ENCODE data around the gene HMCN1.
A peak's percentile ranks its signal among the peaks of the same experiment; 100 is the strongest.

HMCN1 gene

GRCh38 chr1:186212568-186213224 lies 478.5 kb downstream of the HMCN1 start:
- Mint-ChIP-seq H3K27ac (no peak overlapping the region), H3K36me3 (ENCODE audit: low read depth) (no peaks in the 10 kb centered on the region), H3K27me3 (peaks cover 31% of the 10 kb centered on the region), H3K9me3 (no peaks in the 10 kb centered on the region), H3K4me3 (no peak overlapping the region), H3K4me1 (no peaks in the 10 kb centered on the region)
- DNase-seq (no peak), ATAC-seq (no peak)

DNA sequence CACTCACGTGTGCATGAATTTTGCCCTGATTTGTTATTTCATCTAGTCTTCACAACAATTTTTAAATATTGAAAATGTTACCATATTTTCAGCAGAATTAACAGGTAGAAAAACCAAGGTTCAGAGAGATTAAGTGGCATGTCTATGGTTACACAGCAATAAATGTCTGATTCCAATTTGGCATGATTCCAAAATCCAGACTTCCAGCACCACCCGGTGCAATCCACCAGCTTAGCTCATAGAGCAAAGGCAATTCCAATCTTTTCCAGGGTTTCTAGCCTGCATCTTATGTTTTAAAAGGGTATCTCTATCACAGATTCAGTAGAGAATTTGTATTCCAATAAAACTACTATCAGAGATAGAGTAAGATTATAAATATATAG lies 479.0 kb downstream of the HMCN1 start:
- Mint-ChIP-seq H3K27me3 (peaks cover 31% of the 10 kb centered on the region), H3K27ac (no peak overlapping the region), H3K9me3 (no peaks in the 10 kb centered on the region), H3K36me3 (ENCODE audit: low read depth) (no peaks in the 10 kb centered on the region), H3K4me1 (no peaks in the 10 kb centered on the region), H3K4me3 (no peak overlapping the region)
- no peak for ATAC-seq
- no peak for DNase-seq

DNA sequence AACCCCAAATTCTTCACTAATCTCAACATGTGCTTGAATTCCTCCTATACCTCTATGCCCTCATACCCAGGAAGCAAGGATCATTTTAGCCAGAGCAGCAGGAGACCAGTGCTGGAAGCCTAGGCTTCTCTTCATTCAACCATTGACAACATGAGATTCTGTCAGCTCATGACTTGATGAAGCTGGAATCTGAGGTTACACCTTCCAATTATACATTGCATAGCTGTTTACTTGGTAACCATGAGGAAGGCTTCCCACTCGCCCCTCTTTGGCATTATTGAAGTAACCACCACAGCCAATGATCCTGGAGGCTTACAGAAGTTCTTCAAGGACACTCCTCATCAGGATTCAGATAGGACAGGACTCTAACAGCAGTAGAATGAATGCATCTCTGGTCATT lies 480.6 kb downstream of the HMCN1 start:
- ATAC-seq (no peak), DNase-seq (no peak)
- no peak overlapping the region for H3K4me3 Mint-ChIP-seq
- H3K9me3 Mint-ChIP-seq = no peaks in the 10 kb centered on the region
- no peaks in the 10 kb centered on the region for H3K36me3 Mint-ChIP-seq (ENCODE audit: low read depth)
- H3K27me3 Mint-ChIP-seq = peaks cover 17% of the 10 kb centered on the region
- no peak overlapping the region for H3K27ac Mint-ChIP-seq
- H3K4me1 Mint-ChIP-seq = no peaks in the 10 kb centered on the region

DNA sequence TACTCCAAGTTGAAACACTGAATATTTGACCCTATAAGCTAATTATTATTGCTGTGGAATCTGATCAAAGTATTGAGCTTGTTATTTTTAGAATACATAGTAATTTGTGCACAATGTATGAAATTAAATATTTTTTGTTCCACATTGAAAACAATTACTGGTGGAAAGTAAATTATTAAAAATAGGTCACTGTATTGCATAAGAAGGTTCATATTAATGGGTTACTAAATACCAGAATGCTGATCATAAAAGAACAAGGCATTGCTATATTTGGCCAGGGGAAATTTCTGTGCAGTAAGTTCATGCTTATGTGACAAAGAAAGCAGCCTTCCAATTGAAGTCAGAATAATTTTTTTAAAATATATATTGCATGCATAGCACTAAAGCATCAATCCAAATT lies 481.4 kb downstream of the HMCN1 start:
- DNase-seq (no peak), ATAC-seq (no peak)
- Mint-ChIP-seq H3K27ac (no peak overlapping the region), H3K4me1 (no peaks in the 10 kb centered on the region), H3K27me3 (peaks cover 10% of the 10 kb centered on the region), H3K9me3 (no peaks in the 10 kb centered on the region), H3K4me3 (no peak overlapping the region), H3K36me3 (ENCODE audit: low read depth) (no peaks in the 10 kb centered on the region)

DNA sequence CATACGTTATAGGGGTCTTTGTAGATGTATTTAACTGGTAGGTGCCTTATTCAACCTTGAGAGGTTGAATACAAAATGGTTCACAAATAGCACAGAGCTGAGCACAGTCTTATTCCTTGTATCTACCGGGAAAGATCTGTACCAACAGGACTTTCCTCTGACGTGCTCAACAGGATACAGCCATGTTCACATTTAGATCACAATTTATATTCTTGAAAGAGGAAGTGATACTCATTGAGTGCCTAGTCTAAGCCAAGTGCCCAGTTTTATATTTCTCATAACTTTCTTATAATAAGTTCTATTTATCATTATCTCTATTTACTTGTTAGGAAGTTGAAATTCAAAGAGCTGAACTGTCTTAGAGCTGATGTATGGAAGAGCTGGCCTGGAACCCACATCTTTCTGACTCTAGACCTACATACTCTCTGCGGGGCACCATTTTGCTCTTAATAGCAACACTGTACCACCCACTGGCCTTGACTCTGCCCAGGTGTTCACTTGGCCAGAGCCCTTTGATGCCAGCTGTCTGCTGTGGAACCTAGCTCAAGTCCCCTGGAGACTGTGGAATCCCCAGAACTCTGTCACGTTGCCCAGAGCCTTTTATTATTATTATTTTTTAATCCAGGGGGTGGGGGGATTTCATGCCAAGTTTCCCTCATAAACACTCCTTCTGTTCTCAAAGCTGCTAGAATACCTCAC lies 484.6 kb downstream of the HMCN1 start:
- peaks cover 5% of the 10 kb centered on the region for H3K27me3 Mint-ChIP-seq
- H3K27ac Mint-ChIP-seq = no peak overlapping the region
- H3K36me3 Mint-ChIP-seq (ENCODE audit: low read depth) = no peaks in the 10 kb centered on the region
- no peak overlapping the region for H3K4me3 Mint-ChIP-seq
- ATAC-seq (no peak), DNase-seq (no peak)
- H3K4me1 Mint-ChIP-seq = no peaks in the 10 kb centered on the region
- no peaks in the 10 kb centered on the region for H3K9me3 Mint-ChIP-seq

GRCh38 chr1:186220067-186220466 lies 485.9 kb downstream of the HMCN1 start:
- no peaks in the 10 kb centered on the region for H3K9me3 Mint-ChIP-seq
- H3K4me1 Mint-ChIP-seq = no peaks in the 10 kb centered on the region

GRCh38 chr1:186220911-186221310 lies 486.7 kb downstream of the HMCN1 start:
- DNase-seq = no peak
- Mint-ChIP-seq H3K27ac (no peak overlapping the region), H3K4me1 (no peaks in the 10 kb centered on the region), H3K27me3 (peaks cover 2% of the 10 kb centered on the region), H3K9me3 (no peaks in the 10 kb centered on the region), H3K36me3 (ENCODE audit: low read depth) (no peaks in the 10 kb centered on the region), H3K4me3 (no peak overlapping the region)
- no peak for ATAC-seq

More at GRCh38 chr1:186220067-186220466, 485.9 kb downstream of the HMCN1 start:
- H3K27me3 Mint-ChIP-seq = peaks cover 2% of the 10 kb centered on the region
- no peaks in the 10 kb centered on the region for H3K36me3 Mint-ChIP-seq (ENCODE audit: low read depth)
- H3K27ac Mint-ChIP-seq = no peak overlapping the region
- H3K4me3 Mint-ChIP-seq = no peak overlapping the region
- no peak for DNase-seq
- no peak for ATAC-seq

DNA sequence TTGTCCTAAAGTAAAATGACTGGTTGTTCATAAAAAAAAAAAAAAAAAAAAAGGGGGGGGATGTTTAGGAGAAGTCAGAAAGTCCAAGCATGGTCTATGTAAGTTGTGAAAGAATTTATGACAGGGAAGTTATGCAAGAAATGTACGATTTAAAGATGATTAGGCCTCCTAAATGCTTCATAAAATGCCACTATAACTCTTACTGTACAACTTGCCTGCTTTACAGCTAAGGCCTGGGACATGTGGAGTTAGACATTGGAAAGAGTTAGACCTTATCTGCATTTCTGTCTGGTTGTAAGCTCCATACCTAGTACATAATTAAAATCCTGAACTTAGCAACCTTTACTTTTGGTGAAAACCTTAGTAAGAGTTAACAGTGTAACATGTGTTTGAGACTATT lies 490.9 kb downstream of the HMCN1 start:
- Mint-ChIP-seq H3K9me3 (no peaks in the 10 kb centered on the region), H3K27me3 (peaks cover 2% of the 10 kb centered on the region), H3K4me1 (no peaks in the 10 kb centered on the region), H3K4me3 (no peak overlapping the region), H3K36me3 (ENCODE audit: low read depth) (no peaks in the 10 kb centered on the region), H3K27ac (no peak overlapping the region)
- DNase-seq (no peak), ATAC-seq (no peak)

- H3K27me3 Mint-ChIP-seq = peaks cover 4% of the 10 kb centered on the region
- H3K27ac Mint-ChIP-seq = no peak overlapping the region
- no peaks in the 10 kb centered on the region for H3K9me3 Mint-ChIP-seq
- DNase-seq (no peak), ATAC-seq (no peak)
- H3K36me3 Mint-ChIP-seq (ENCODE audit: low read depth) = no peaks in the 10 kb centered on the region
- H3K4me1 Mint-ChIP-seq = no peaks in the 10 kb centered on the region
- no peak overlapping the region for H3K4me3 Mint-ChIP-seq
These were observed 494.6 kb downstream of the HMCN1 start for GRCh38 chr1:186228749-186229148.

DNA sequence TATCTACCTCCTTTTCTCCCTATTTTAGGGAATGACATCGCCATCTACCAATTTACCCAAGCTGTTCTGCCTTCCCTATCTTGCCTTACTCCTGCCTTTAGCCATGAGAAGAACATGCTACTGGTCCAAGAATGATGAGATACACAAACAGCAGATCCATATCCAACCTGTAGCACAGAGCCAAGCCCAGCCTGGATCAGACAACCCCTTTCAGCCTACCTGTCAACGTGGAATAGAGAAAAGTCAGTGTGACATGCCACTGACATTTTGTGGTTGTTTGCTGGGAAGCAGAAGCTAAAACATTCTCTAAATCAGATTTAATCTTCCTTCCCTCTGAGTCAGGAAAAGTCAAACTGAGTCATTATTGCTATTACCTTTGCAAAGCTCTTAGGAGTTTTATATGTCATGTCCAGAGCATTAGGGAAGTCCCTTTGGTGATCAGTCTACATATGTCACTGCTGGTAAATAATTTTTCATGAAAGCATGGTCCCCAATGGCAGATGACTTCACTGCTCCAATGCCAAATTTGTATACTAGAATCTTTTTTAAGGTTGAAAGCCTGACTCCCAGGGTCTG lies 497.8 kb downstream of the HMCN1 start:
- ATAC-seq = peak; percentile 46
- DNase-seq = no peak
- Mint-ChIP-seq H3K27ac (no peak overlapping the region), H3K9me3 (no peaks in the 10 kb centered on the region), H3K36me3 (ENCODE audit: low read depth) (no peaks in the 10 kb centered on the region), H3K4me1 (no peaks in the 10 kb centered on the region), H3K27me3 (peaks cover 4% of the 10 kb centered on the region), H3K4me3 (no peak overlapping the region)

- DNase-seq (no peak), ATAC-seq (no peak)
- H3K4me1 Mint-ChIP-seq = no peaks in the 10 kb centered on the region
- H3K27me3 Mint-ChIP-seq = peaks cover 6% of the 10 kb centered on the region
- H3K27ac Mint-ChIP-seq = no peak overlapping the region
- no peak overlapping the region for H3K4me3 Mint-ChIP-seq
- H3K36me3 Mint-ChIP-seq (ENCODE audit: low read depth) = no peaks in the 10 kb centered on the region
- no peaks in the 10 kb centered on the region for H3K9me3 Mint-ChIP-seq
These were observed 500.9 kb downstream of the HMCN1 start for GRCh38 chr1:186234976-186235686.

DNA sequence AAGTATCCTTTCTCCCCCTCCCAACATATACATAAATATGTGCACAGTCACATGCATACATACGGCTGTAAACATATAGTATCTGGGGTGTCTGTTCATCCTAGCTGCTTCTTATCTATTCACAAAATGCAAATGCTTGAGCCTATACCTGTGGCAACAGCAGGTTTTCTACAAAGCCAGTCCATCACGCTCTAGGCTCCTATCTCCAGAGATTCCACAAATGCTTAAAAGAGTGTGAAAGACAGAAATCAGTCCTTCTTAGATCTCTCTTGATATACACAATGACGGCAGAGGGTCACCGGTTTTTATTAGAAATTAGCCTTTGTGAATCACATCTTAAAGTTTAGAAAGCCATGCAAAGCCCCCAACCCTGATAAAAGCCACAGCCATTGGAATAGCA lies 501.5 kb downstream of the HMCN1 start:
- Mint-ChIP-seq H3K27me3 (peaks cover 6% of the 10 kb centered on the region), H3K4me3 (no peak overlapping the region), H3K36me3 (ENCODE audit: low read depth) (no peaks in the 10 kb centered on the region), H3K9me3 (no peaks in the 10 kb centered on the region), H3K4me1 (no peaks in the 10 kb centered on the region), H3K27ac (no peak overlapping the region)
- ATAC-seq = no peak
- no peak for DNase-seq

DNA sequence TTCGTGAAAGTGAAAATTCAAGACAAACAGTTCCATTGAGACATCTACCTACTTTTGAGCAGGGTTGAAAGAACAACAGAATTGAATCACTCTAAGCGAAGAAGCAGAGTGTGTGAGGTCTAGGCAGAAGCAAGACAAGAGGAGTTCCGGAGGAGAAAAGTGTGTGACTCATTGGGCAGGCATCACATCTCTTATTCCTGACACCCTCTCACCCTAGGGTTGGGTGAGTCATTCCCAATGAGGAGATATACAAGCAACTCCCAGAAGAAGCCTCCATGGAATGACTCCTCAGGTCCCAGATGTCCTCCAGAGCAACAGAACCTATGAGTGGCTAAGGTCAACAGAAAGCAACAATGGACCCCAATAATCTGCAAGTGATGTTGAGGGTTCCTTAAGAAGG lies 502.7 kb downstream of the HMCN1 start:
- Mint-ChIP-seq H3K4me3 (no peak overlapping the region), H3K27ac (no peak overlapping the region), H3K36me3 (ENCODE audit: low read depth) (no peaks in the 10 kb centered on the region), H3K9me3 (no peaks in the 10 kb centered on the region), H3K4me1 (no peaks in the 10 kb centered on the region), H3K27me3 (peaks cover 6% of the 10 kb centered on the region)
- DNase-seq (no peak), ATAC-seq (no peak)

- Mint-ChIP-seq H3K9me3 (no peaks in the 10 kb centered on the region), H3K4me3 (no peak overlapping the region), H3K36me3 (ENCODE audit: low read depth) (no peaks in the 10 kb centered on the region), H3K27ac (no peak overlapping the region), H3K27me3 (peaks cover 2% of the 10 kb centered on the region), H3K4me1 (no peaks in the 10 kb centered on the region)
- ATAC-seq = no peak
- DNase-seq = no peak
These were observed 505.0 kb downstream of the HMCN1 start for GRCh38 chr1:186239171-186239570.

- no peaks in the 10 kb centered on the region for H3K36me3 Mint-ChIP-seq (ENCODE audit: low read depth)
- H3K27ac Mint-ChIP-seq = no peak overlapping the region
- H3K4me3 Mint-ChIP-seq = no peak overlapping the region
- ATAC-seq (no peak), DNase-seq (no peak)
- no peaks in the 10 kb centered on the region for H3K9me3 Mint-ChIP-seq
- peaks cover 2% of the 10 kb centered on the region for H3K27me3 Mint-ChIP-seq
- no peaks in the 10 kb centered on the region for H3K4me1 Mint-ChIP-seq
These were observed 506.2 kb downstream of the HMCN1 start for GRCh38 chr1:186240436-186240835.
